Stimulated activated CD4-positive, alpha-beta T cell treated with anti-CD3 and anti-CD28 coated beads, Interleukin-2, amount 100 ng/mL, for 4 hours (primary cell): Measurements from ENCODE around the gene ABHD4.
A peak's percentile ranks its signal among the peaks of the same experiment; 100 is the strongest.
"Not testable (repeated sequence)": the region's sequence is repeated elsewhere in the genome, so short reads cannot be mapped to it uniquely, and the experiment has no call there.

ENCODE experiments used
- DNase-seq: peaks from one replicate; pipeline ENCODE4 v3.0.0-alpha.2; 2020; ENCODE audit warnings: low read depth

Gene ABHD4

GRCh38 chr14:22627506-22628263, 29.6 kb downstream of the ABHD4 start:
- DNase-seq = no peak

GRCh38 chr14:22629361-22629760, 31.3 kb downstream of the ABHD4 start:
- DNase-seq = no peak

GRCh38 chr14:22630066-22630465, 32.0 kb downstream of the ABHD4 start:
- no peak for DNase-seq

- no peak for DNase-seq
These were observed 32.4 kb downstream of the ABHD4 start for GRCh38 chr14:22630486-22630885.

GRCh38 chr14:22634233-22634900, 36.3 kb downstream of the ABHD4 start:
- DNase-seq = no peak

GRCh38 chr14:22635980-22636379, 37.9 kb downstream of the ABHD4 start:
- DNase-seq = not testable (repeated sequence)

- no peak for DNase-seq
These were observed 42.1 kb downstream of the ABHD4 start for GRCh38 chr14:22640192-22640591.

- DNase-seq = no peak
These were observed 43.7 kb downstream of the ABHD4 start for GRCh38 chr14:22641846-22642245.

- DNase-seq = no peak
These were observed 46.2 kb downstream of the ABHD4 start, which contains the start of gene OR6J1 for GRCh38 chr14:22644305-22644635. Gene OR6J1 (minus strand): TSS chr14:22644352. CDS start chr14:22634811, 9,541 bp downstream.

GRCh38 chr14:22646570-22647254, 48.6 kb downstream of the ABHD4 start:
- DNase-seq = no peak

- no peak for DNase-seq
These were observed 50.4 kb downstream of the ABHD4 start for GRCh38 chr14:22648506-22648905.

GRCh38 chr14:22650046-22650739, 52.1 kb downstream of the ABHD4 start:
- DNase-seq = no peak

- no peak for DNase-seq
These were observed 52.9 kb downstream of the ABHD4 start for GRCh38 chr14:22650960-22651521.

- no peak for DNase-seq
These were observed 53.5 kb downstream of the ABHD4 start for GRCh38 chr14:22651586-22651985.

GRCh38 chr14:22653012-22653621, 55.0 kb downstream of the ABHD4 start:
- DNase-seq = peak; percentile 25

GRCh38 chr14:22656226-22656625, 58.1 kb downstream of the ABHD4 start:
- DNase-seq = no peak

- DNase-seq = no peak
These were observed 59.0 kb downstream of the ABHD4 start for GRCh38 chr14:22656945-22657731.

- DNase-seq = no peak
These were observed 59.8 kb downstream of the ABHD4 start for GRCh38 chr14:22657861-22658260.

GRCh38 chr14:22658946-22659345, 60.8 kb downstream of the ABHD4 start:
- no peak for DNase-seq

GRCh38 chr14:22660654-22661053, 62.6 kb downstream of the ABHD4 start:
- no peak for DNase-seq
